Natural killer cell treated with Interleukin-12 subunit alpha and Interleukin-12 subunit beta and Interleukin-15 and Interleukin-18, amount 100 ng/mL, for 72 hours (primary cell): ENCODE results near the gene CELF2. TPM values are rescaled to one million over a fixed set of nuclear protein-coding genes. Genes with fewer than 3 reads are reported as not detected.

Source experiments
- ATAC-seq, 2 donors: fragments of 150-1000 bp; cut with Tn5 transposase in 1 of 2; sonication (Bioruptor Pico), chemical (Tn5 transposase) in 1 of 2; 2 replicates each; pipeline ENCODE4 v1.10.0; 2021
- DNase-seq: peaks from one replicate; pipeline ENCODE4 v3.0.0; 2022; ENCODE audit warnings: low spot score
- H3K27ac Mint-ChIP-seq, 2 donors: 1 replicate in 1 of 2; 2 replicates in 1 of 2; pipeline ENCODE4 v1.8.0; 2022; ENCODE audit warnings: mixed read lengths in 2 of 2, mild to moderate bottlenecking in 1 of 2, moderate library complexity in 1 of 2
- H3K27me3 Mint-ChIP-seq, 2 donors: 1 replicate in 1 of 2; 2 replicates in 1 of 2; pipeline ENCODE4 v1.8.0; 2022; ENCODE audit warnings: mixed read lengths in 2 of 2
- H3K36me3 Mint-ChIP-seq: one replicate; pipeline ENCODE4 v1.8.0; 2022; ENCODE audit warnings: mixed read lengths
- H3K4me1 Mint-ChIP-seq, 2 donors: 1 replicate in 1 of 2; 2 replicates in 1 of 2; pipeline ENCODE4 v1.8.0; 2022; ENCODE audit warnings: low read depth in 2 of 2, mixed read lengths in 2 of 2, mild to moderate bottlenecking in 1 of 2
- H3K4me3 Mint-ChIP-seq: one replicate; pipeline ENCODE4 v1.8.0; 2022; ENCODE audit warnings: mixed read lengths
- H3K9me3 Mint-ChIP-seq: 2 replicates; pipeline ENCODE4 v1.8.0; 2022; ENCODE audit warnings: mixed read lengths
- total RNA-seq, 2 donors: library from RNA; stranded (reverse); gene quantifications; one replicate each; pipeline ENCODE4 v1.2.3, GENCODE V29; 2022

The CELF2 gene
- total RNA-seq, 2 donors from 2014 or later: 185 to 208 TPM

DNA sequence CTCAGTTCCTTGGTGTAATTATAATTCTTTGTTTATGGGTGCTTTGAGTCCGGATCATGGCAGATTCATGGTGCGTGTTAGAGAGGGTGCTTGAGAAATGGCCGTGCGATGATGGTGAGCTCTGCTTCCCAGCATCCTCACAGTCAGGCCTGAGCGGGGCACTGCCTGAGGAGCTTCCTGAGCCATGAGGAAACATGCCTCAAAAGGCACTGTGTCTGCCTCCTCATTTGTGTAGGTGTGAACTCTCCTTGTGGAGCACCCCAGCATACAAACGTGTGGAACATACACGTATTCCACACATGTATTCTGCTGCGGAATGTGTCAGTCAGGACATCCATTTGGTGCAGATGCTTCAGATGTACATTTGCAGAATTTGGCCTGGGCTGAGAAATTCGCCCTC lies 205.4 kb downstream of the CELF2 start:
- no peak overlapping the region for H3K27ac Mint-ChIP-seq
- no peak for DNase-seq
- peak overlapping the region; percentile 41 for H3K4me3 Mint-ChIP-seq
- no peaks in the 10 kb centered on the region for H3K9me3 Mint-ChIP-seq
- H3K4me1 Mint-ChIP-seq: peaks cover 76 to 90% of the 10 kb centered on the region in 2 donors
- peaks cover 41% of the 10 kb centered on the region for H3K36me3 Mint-ChIP-seq
- no peak for ATAC-seq
- H3K27me3 Mint-ChIP-seq: no peaks in the 10 kb centered on the region

DNA sequence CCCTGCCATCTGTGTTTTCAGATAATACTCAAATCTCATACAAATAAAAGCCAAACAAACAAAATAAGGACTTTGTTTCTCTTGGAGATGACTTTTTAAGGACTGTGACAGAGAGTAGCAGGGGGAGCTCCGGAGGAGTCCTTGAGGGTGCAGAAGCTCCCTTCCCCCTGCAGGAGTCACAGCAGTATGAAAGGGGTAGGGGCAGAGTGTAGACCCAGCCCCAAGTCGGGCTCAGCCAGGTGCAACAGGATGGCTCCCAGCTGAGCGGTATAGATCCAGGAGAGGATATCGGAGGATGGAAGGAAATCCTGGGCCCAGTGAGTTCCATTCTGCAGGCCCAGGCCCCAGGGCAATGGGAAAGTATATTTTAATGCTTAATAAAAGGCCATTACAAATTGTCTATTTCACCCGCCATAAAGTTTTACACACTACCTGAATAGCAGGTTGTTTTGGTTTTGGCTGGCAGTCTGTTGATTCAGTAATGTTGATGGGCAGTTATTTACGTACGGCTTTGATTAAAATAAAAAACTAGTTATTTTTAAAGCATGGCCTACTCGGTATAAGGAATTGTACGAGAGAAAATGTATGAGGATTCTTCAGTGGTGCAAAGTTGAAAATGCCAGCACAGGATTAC lies 206.0 kb downstream of the CELF2 start:
- Mint-ChIP-seq H3K4me1 (peaks cover 78 to 90% of the 10 kb centered on the region in 2 donors), H3K36me3 (peaks cover 38% of the 10 kb centered on the region), H3K9me3 (no peaks in the 10 kb centered on the region), H3K27ac (no peak overlapping the region), H3K27me3 (no peaks in the 10 kb centered on the region), H3K4me3 (peak overlapping the region; percentile 70)
- DNase-seq (no peak), ATAC-seq (no peak)

DNA sequence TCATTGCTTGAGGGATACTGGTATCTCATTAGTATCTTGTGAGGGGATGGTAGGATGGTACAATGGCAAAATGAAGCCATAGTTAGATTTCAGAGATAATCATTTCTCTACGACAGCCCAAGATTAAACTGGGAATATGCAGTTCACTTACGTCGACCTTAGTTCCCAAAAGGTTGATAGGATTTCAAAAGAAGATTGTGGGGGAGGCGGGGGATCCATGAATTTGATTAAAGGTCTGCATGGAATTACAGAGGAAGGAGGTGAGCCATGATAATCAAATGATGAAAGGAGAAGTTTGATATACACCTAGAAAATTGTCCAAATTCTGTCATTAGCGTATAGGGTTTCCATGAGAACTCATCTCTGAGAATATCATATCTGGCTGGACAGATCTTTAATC lies 206.6 kb downstream of the CELF2 start:
- Mint-ChIP-seq H3K9me3 (no peaks in the 10 kb centered on the region), H3K27me3 (no peaks in the 10 kb centered on the region), H3K4me3 (peak overlapping the region; percentile 70), H3K4me1 (peaks cover 83 to 89% of the 10 kb centered on the region in 2 donors), H3K36me3 (peaks cover 35% of the 10 kb centered on the region), H3K27ac (no peak overlapping the region)
- DNase-seq (no peak), ATAC-seq (no peak)

DNA sequence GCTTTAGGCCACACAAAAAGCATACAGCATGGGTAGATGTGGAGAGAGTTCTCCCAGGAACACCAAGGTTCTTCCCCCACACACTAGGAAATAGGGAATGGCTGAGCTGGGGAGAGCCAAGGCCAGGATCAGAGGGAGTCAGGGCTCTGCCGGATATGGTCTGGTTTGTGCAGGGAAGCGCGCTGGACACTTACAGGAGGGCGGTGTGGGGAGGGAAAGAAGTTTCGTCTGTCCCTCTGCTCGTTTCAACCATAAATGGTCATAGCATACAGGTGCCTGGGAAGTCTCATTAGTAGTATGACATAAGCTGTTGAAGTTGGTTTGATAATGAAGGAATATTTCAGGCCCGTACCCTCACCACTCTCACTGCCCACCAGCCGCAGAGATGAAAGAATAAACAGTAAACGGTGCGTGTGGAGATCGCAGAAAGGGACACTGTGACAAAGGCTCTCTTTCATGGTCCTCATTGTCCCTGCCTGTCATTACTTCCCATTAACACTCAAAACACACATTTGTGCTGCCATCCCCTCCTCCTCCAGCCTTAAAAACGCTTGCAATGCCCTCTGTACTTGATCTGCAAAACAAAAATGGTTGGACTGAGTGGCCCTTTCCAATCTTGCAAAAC lies 207.2 kb downstream of the CELF2 start:
- no peaks in the 10 kb centered on the region for H3K9me3 Mint-ChIP-seq
- peak overlapping the region; percentile 70 for H3K4me3 Mint-ChIP-seq
- peaks cover 82 to 88% of the 10 kb centered on the region in 2 donors for H3K4me1 Mint-ChIP-seq
- H3K27ac Mint-ChIP-seq: no peak overlapping the region
- DNase-seq (no peak), ATAC-seq (no peak)
- no peaks in the 10 kb centered on the region for H3K27me3 Mint-ChIP-seq
- peaks cover 33% of the 10 kb centered on the region for H3K36me3 Mint-ChIP-seq

DNA sequence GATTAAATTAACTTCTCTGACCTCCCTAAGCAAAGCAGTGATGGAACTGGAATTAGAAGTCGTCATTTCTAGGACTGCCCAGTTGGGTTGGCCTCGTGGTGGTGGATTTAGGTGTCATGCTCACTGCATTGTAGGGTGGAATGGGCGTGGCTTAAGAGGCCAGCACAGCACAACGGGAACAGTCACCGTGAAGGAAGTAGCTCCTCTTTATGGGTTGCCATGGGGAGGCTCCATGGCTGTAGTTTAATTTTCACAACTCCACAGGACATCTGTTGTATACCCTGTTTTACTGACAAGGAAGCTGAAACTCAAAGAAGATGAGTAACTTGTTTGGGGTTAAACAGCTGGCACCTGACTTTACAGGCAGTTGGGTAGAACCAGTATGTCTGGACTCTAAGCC lies 208.3 kb downstream of the CELF2 start:
- DNase-seq: peak; percentile 83
- Mint-ChIP-seq H3K36me3 (peaks cover 35% of the 10 kb centered on the region), H3K27me3 (no peaks in the 10 kb centered on the region), H3K4me1 (peaks cover 84 to 89% of the 10 kb centered on the region in 2 donors), H3K27ac (no peak overlapping the region), H3K9me3 (no peaks in the 10 kb centered on the region), H3K4me3 (peak overlapping the region; percentile 70)
- peak; percentile 86 to 88 for ATAC-seq

DNA sequence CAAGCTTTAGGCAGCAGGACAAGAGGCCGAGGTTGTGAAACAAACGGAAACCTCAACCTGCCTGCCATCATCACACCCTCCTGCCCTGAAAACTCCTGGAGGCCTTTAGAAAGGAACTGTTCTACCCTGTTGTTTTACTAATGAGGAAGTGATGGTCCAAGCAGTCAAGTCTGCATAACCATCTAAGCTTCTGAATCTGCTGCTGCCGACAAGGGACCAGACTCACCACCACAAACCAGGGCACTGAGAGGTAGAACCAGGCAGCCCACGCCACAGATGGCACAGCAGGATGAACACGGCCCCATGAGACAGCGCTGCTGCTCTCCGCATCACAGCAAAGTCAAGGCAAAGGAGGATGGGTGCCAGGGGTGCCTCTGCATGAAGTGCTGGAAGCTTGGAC lies 209.4 kb downstream of the CELF2 start:
- peak overlapping the region; percentile 70 for H3K4me3 Mint-ChIP-seq
- H3K27me3 Mint-ChIP-seq: no peaks in the 10 kb centered on the region
- no peak overlapping the region for H3K27ac Mint-ChIP-seq
- DNase-seq: no peak
- no peaks in the 10 kb centered on the region for H3K9me3 Mint-ChIP-seq
- H3K4me1 Mint-ChIP-seq: peaks cover 87 to 92% of the 10 kb centered on the region in 2 donors
- ATAC-seq: peak; percentile 22 to 33
- peaks cover 44% of the 10 kb centered on the region for H3K36me3 Mint-ChIP-seq

DNA sequence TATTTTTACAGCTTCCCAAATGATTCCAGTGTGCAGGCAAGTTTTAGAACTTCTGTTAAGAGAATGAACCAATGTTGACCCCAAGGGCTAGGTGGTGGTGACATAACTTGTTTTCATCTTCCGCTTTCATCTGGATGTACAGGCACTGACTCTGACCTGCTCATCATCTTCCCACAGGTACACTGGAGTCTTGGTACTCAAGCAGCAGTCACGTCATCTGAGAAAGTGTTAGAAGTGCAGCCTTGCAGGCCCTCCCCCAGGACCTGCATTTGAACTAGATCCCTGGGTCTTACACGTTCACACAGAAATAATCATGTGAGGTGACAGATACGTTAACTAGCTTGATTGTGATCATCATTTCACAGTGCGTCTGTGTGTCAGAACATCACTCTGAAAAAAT lies 212.2 kb downstream of the CELF2 start:
- Mint-ChIP-seq H3K9me3 (no peaks in the 10 kb centered on the region), H3K27ac (no peak overlapping the region), H3K27me3 (no peaks in the 10 kb centered on the region), H3K4me1 (peaks cover 90 to 93% of the 10 kb centered on the region in 2 donors), H3K36me3 (peaks cover 49% of the 10 kb centered on the region), H3K4me3 (peak overlapping the region; percentile 15)
- ATAC-seq (no peak), DNase-seq (no peak)

DNA sequence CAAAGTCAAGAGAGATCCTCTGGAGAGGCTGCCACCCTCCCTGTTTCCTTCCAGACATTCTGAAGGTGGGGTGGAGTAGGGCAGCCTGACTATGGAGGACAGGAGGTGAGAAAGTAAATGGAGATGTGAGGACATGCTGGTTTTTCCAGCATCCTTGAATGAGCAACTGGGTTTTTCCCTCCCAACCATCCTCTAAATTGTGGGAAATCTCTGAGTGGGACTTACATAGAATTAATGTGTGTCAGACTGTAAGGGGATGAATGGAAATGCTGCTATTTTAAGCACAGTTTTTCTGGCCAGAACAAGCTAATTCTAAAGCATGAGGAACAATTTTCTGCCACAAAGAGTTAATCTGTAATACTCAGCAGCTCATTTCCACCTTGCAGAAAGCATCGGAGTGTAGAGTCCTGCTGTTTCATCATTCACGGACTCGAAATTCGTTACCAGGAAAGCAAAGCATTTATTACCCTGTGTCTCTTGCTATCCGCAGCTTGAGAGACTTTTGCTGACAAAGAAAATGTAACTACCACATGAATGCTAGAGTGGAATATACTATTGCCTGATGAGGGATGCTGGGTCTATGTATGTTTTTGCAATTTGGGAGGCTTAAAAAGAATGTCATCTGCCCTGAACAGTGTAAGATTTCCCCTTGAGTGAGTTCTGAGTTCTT lies 213.0 kb downstream of the CELF2 start:
- H3K27me3 Mint-ChIP-seq: no peaks in the 10 kb centered on the region
- H3K36me3 Mint-ChIP-seq: peaks cover 46% of the 10 kb centered on the region
- no peak overlapping the region for H3K27ac Mint-ChIP-seq
- no peaks in the 10 kb centered on the region for H3K9me3 Mint-ChIP-seq
- peaks cover 90 to 93% of the 10 kb centered on the region in 2 donors for H3K4me1 Mint-ChIP-seq
- ATAC-seq: no peak
- DNase-seq: no peak
- peak overlapping the region; percentile 79 for H3K4me3 Mint-ChIP-seq

DNA sequence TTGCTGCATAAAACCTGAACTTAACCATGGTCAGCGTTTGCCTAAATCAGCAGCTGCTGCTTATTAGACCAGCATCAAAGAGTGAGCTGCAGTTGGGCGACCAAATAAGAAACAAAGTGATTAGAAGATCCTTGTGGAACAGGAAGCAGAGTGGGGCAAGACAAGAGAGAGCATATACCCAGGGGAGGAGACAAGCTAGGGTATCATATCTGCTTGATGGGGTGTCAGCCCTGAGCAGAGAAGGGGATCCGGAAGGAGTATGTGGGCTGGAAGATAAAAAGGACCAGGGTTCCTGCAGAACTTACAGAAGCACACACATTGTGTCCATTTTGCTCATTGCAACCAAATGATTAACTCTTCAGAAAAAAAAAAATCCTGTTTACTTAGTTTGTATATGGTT lies 213.6 kb downstream of the CELF2 start:
- Mint-ChIP-seq H3K27ac (no peak overlapping the region), H3K27me3 (no peaks in the 10 kb centered on the region), H3K9me3 (no peaks in the 10 kb centered on the region), H3K4me1 (peaks cover 90 to 93% of the 10 kb centered on the region in 2 donors), H3K36me3 (peaks cover 44% of the 10 kb centered on the region), H3K4me3 (peak overlapping the region; percentile 79)
- ATAC-seq: no peak
- DNase-seq: no peak

DNA sequence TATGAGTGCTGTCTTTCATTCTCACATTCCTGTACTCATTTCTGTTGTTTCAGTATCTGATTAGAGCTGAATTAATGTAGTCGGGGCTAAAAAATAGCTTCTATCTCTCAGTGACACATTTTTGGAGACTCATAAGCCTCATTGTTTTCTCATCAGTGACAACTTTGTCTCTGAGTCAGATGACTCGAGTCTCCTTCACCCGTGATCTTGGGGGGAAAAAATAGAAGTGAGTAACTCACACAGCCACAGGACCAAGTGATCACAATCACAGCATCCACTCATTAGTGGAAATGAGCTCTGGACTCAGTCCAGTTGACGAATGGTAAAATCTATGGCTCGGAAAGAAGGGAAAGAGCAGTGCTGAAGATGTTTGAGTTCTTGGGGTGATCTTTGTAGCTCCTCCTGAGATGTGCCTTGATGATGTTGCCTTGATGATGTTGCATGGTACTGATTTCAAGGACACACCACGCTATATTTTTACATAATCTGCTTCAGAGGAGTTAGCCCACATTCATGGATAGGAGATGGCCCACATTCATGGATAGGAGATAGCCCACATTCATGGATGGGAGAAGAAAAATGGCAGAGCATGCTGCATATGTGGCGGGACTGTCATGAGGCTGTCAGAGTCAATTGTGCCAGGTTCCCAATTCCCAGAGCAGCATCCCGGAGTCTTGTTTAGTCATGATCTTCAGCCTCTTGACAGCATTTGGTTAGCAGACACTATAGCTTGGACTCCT lies 214.7 kb downstream of the CELF2 start:
- H3K4me1 Mint-ChIP-seq: peaks cover 90 to 93% of the 10 kb centered on the region in 2 donors

DNA sequence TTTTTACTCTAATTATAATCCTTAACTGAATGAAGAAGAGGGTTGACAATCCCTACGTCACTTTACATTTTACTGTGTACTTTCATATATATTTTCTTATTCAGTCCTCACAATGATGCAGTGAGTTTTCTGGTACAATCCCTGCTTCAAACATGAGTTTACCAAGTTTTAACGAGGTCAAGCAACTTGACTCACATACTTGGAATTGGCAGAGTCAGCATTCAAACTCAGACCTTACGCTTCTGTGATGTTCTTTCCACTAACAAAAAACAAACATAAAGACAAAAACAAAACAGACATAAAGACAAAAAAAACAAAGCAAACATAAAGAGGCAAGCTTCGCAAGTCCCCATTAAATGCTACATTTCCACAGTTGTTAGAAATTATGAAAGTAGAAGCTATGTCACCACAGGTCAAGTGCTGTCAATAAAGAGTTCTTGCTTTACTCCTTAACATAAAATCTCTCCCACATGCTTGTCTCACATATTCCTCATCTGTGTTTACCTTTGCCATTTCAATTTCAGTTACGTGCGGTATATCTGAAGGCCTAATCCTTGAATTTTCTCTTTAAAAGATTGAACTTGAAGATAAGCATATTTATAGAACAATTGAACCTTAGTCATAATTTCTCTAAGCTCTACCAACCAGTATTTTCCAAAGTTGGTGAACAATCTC lies 217.3 kb downstream of the CELF2 start:
- no peak for DNase-seq
- no peaks in the 10 kb centered on the region for H3K27me3 Mint-ChIP-seq
- no peak for ATAC-seq
- peaks cover 52% of the 10 kb centered on the region for H3K36me3 Mint-ChIP-seq
- H3K4me1 Mint-ChIP-seq: peaks cover 91 to 92% of the 10 kb centered on the region in 2 donors
- peaks cover 2% of the 10 kb centered on the region for H3K9me3 Mint-ChIP-seq
- no peak overlapping the region for H3K27ac Mint-ChIP-seq
- H3K4me3 Mint-ChIP-seq: peak overlapping the region; percentile 90

More for the DNA sequence above, 214.7 kb downstream of the CELF2 start:
- ATAC-seq (peak; percentile 40 to 71), DNase-seq (no peak)
- Mint-ChIP-seq H3K4me3 (peak overlapping the region; percentile 87), H3K9me3 (peaks cover 2% of the 10 kb centered on the region), H3K36me3 (peaks cover 46% of the 10 kb centered on the region), H3K27ac (no peak overlapping the region), H3K27me3 (no peaks in the 10 kb centered on the region)

DNA sequence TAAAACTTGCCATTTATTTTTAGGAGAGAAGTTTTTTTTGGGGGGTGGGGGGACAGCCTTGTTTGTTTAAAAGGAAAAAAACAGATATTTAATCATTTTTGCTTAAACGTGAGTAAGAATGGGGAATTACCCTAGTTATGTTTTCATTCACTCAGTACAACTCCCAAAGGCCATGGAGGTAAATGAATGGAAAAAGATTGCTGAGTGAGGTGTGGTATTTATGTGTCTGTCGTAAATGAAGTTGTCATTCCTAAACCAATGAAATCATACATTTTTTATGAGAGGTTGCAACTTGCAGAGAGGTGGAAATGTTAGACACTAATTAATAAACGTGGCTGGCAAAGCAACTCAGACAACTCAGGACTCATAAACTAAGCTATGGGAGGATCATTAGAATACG lies 218.1 kb downstream of the CELF2 start:
- peak; percentile 37 to 53 for ATAC-seq
- Mint-ChIP-seq H3K9me3 (peaks cover 2% of the 10 kb centered on the region), H3K27me3 (no peaks in the 10 kb centered on the region), H3K36me3 (peaks cover 44% of the 10 kb centered on the region), H3K4me3 (peak overlapping the region; percentile 90), H3K4me1 (peaks cover 91 to 92% of the 10 kb centered on the region in 2 donors), H3K27ac (no peak overlapping the region)
- no peak for DNase-seq

DNA sequence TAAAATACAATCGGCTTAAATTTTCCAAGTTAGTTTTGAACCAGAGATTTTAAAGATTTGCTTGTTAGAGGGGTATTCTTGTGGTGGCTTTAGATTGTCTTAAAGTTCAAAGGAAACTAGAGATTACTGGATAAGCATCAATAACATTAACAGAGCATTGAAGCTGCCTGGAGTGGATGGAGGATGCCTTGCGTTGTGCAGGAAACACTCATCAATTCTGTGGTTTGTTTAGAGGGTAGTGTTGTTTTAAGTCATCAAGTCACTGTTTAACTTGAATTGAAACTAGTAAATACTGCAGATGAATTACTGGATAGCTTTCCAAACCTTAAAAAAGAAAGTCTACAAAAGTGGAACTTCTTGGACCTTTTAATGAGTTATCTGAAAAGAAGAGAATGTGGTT lies 218.6 kb downstream of the CELF2 start:
- ATAC-seq (peak; percentile 76 to 78), DNase-seq (no peak)
- Mint-ChIP-seq H3K9me3 (peaks cover 2% of the 10 kb centered on the region), H3K27me3 (no peaks in the 10 kb centered on the region), H3K36me3 (peaks cover 40% of the 10 kb centered on the region), H3K4me3 (peak overlapping the region; percentile 90), H3K27ac (no peak overlapping the region), H3K4me1 (peaks cover 88 to 89% of the 10 kb centered on the region in 2 donors)
